HEK293 (cell line): ENCODE data around the gene AP3B1.

Experiments
- ZNF202 ChIP-seq: fragments of 450-650 bp; formaldehyde crosslinking; IDR thresholded peaks from 2 replicates; pipeline ENCODE4 v1.5.1; 2016; ENCODE audit warnings: missing biosample characterization, missing genetic modification characterization, borderline replicate concordance
- TF ChIP-seq, protein P1 (sequence below): fragments of 450-650 bp; formaldehyde crosslinking; IDR thresholded peaks from 2 replicates; pipeline ENCODE4 v1.5.1; 2016; ENCODE audit warnings: missing biosample characterization, missing genetic modification characterization, low read depth
- TF ChIP-seq, protein P2 (sequence below): fragments of 450-650 bp; formaldehyde crosslinking; IDR thresholded peaks from 2 replicates; pipeline ENCODE4 v1.5.1; 2016; ENCODE audit warnings: missing biosample characterization, missing genetic modification characterization

- TF ChIP-seq, protein P1, sequence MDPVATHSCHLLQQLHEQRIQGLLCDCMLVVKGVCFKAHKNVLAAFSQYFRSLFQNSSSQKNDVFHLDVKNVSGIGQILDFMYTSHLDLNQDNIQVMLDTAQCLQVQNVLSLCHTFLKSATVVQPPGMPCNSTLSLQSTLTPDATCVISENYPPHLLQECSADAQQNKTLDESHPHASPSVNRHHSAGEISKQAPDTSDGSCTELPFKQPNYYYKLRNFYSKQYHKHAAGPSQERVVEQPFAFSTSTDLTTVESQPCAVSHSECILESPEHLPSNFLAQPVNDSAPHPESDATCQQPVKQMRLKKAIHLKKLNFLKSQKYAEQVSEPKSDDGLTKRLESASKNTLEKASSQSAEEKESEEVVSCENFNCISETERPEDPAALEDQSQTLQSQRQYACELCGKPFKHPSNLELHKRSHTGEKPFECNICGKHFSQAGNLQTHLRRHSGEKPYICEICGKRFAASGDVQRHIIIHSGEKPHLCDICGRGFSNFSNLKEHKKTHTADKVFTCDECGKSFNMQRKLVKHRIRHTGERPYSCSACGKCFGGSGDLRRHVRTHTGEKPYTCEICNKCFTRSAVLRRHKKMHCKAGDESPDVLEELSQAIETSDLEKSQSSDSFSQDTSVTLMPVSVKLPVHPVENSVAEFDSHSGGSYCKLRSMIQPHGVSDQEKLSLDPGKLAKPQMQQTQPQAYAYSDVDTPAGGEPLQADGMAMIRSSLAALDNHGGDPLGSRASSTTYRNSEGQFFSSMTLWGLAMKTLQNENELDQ (tag by site-specific recombination), result no peak
- TF ChIP-seq, protein P2, sequence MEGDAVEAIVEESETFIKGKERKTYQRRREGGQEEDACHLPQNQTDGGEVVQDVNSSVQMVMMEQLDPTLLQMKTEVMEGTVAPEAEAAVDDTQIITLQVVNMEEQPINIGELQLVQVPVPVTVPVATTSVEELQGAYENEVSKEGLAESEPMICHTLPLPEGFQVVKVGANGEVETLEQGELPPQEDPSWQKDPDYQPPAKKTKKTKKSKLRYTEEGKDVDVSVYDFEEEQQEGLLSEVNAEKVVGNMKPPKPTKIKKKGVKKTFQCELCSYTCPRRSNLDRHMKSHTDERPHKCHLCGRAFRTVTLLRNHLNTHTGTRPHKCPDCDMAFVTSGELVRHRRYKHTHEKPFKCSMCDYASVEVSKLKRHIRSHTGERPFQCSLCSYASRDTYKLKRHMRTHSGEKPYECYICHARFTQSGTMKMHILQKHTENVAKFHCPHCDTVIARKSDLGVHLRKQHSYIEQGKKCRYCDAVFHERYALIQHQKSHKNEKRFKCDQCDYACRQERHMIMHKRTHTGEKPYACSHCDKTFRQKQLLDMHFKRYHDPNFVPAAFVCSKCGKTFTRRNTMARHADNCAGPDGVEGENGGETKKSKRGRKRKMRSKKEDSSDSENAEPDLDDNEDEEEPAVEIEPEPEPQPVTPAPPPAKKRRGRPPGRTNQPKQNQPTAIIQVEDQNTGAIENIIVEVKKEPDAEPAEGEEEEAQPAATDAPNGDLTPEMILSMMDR (tag by site-specific recombination), result no peak
- no peak for TF ChIP-seq ZNF202 (tag by site-specific recombination)
These were observed 51.4 kb downstream of the AP3B1 start for GRCh38 chr5:78243091-78243490.
